Liver (tissue), 9 donors: ENCODE data around the gene APBA1. TPM values are rescaled to one million over a fixed set of nuclear protein-coding genes. Genes with fewer than 3 reads are reported as not detected.

Experiments
- DNase-seq: peaks from one replicate; pipeline ENCODE4 v3.0.0-alpha.2; 2017; ENCODE audit warnings: low spot score
- H3K27ac ChIP-seq, 2 donors: one replicate each; pipeline ENCODE4 v1.7.0; 2013; ENCODE audit warnings: inconsistent platforms in 2 of 2, low read length in 2 of 2, control low read depth in 1 of 2, low read depth in 1 of 2, mild to moderate bottlenecking in 1 of 2
- H3K27me3 ChIP-seq, 4 donors: one replicate each; pipeline versions ENCODE4 v1.6.1 to v1.7.0; 2013; ENCODE audit warnings: low read length in 3 of 4, inconsistent platforms in 1 of 4, mild to moderate bottlenecking in 1 of 4, moderate library complexity in 1 of 4; ENCODE audit not compliant: control insufficient read depth in 4 of 4, insufficient read depth in 4 of 4
- H3K36me3 ChIP-seq, 4 donors: one replicate each; pipeline versions ENCODE4 v1.6.1 to v1.7.0; 2013; ENCODE audit warnings: low read length in 3 of 4, mild to moderate bottlenecking in 3 of 4, low read depth in 1 of 4, moderate library complexity in 1 of 4; ENCODE audit not compliant: control insufficient read depth in 4 of 4, insufficient read depth in 3 of 4
- H3K4me1 ChIP-seq, 4 donors: one replicate each; pipeline versions ENCODE4 v1.6.1 to v1.7.0; 2013; ENCODE audit warnings: low read length in 3 of 4, mild to moderate bottlenecking in 3 of 4, moderate library complexity in 1 of 4; ENCODE audit not compliant: control insufficient read depth in 4 of 4, insufficient read depth in 4 of 4
- H3K4me3 ChIP-seq, 3 donors: one replicate each; pipeline versions ENCODE4 v1.6.1 to v1.7.0; 2013; ENCODE audit warnings: low read length in 3 of 3, control low read depth in 1 of 3, low read depth in 1 of 3, mild to moderate bottlenecking in 1 of 3
- H3K9ac ChIP-seq, 2 donors: one replicate each; pipeline ENCODE4 v1.7.0; 2013; ENCODE audit warnings: low read length in 2 of 2, mild to moderate bottlenecking in 2 of 2, moderate library complexity in 2 of 2, control low read depth in 1 of 2, low read depth in 1 of 2
- H3K9me3 ChIP-seq, 4 donors: one replicate each; pipeline versions ENCODE4 v1.6.1 to v1.7.0; 2013; ENCODE audit warnings: low read length in 3 of 4; ENCODE audit not compliant: control insufficient read depth in 4 of 4
- EGR1 ChIP-seq, 2 donors: IDR thresholded peaks; 2 replicates each; pipeline ENCODE4 v1.6.1; 2016 to 2018; ENCODE audit warnings: antibody characterized with exemption in 2 of 2, low read depth in 2 of 2
- FOXA2 ChIP-seq: IDR thresholded peaks from 2 replicates; pipeline ENCODE4 v1.6.1; 2016; ENCODE audit warnings: antibody characterized with exemption
- RXRA ChIP-seq, 2 donors: IDR thresholded peaks; 2 replicates each; pipeline ENCODE4 v1.6.1; 2017 to 2018; ENCODE audit warnings: antibody characterized with exemption in 2 of 2, mild to moderate bottlenecking in 1 of 2
- WGBS: extraction: QIAGEN DNeasy Blood & Tissue Kit; methylation state at CpG from one replicate; pipeline ENCODE4 v1.1.7; 2013; 5-methylcytosine and 5-hydroxymethylcytosine counted together
- polyA plus RNA-seq, 2 donors: library from polyadenylated mRNA; stranded (reverse) in 1 of 2; unstranded in 1 of 2; fragments of 200-250 nt in 1 of 2; fragments of >200 nt in 1 of 2; fragmentation: Nextera tagmentation in 1 of 2; extraction: Ambion mirVana in 1 of 2; gene quantifications; one replicate each; pipeline versions ENCODE4 v1.2.1 to v1.2.3, GENCODE V29; 2013 to 2015
- total RNA-seq, 2 donors: library from RNA; depleted of rRNA; stranded (reverse); fragments of >200 nt; gene quantifications; one replicate each; pipeline ENCODE4 v1.2.3, GENCODE V29; 2014
- TF ChIP-seq, protein P1 (sequence below): IDR thresholded peaks from 2 replicates; pipeline ENCODE4 v1.6.1; 2016; ENCODE audit warnings: antibody characterized with exemption
- TF ChIP-seq, protein P2 (sequence below): IDR thresholded peaks from 2 replicates; pipeline ENCODE4 v1.6.1; 2016; ENCODE audit warnings: antibody characterized with exemption, mild to moderate bottlenecking
- donor health status: healthy.
- donor health status: healthy.
- donor health status: healthy.
- donor health status: healthy.
- donor health status: healthy.

APBA1 gene
- total and polyA plus RNA-seq, 4 donors: 2.8 to 19.0 (median 6.1) TPM

DNA sequence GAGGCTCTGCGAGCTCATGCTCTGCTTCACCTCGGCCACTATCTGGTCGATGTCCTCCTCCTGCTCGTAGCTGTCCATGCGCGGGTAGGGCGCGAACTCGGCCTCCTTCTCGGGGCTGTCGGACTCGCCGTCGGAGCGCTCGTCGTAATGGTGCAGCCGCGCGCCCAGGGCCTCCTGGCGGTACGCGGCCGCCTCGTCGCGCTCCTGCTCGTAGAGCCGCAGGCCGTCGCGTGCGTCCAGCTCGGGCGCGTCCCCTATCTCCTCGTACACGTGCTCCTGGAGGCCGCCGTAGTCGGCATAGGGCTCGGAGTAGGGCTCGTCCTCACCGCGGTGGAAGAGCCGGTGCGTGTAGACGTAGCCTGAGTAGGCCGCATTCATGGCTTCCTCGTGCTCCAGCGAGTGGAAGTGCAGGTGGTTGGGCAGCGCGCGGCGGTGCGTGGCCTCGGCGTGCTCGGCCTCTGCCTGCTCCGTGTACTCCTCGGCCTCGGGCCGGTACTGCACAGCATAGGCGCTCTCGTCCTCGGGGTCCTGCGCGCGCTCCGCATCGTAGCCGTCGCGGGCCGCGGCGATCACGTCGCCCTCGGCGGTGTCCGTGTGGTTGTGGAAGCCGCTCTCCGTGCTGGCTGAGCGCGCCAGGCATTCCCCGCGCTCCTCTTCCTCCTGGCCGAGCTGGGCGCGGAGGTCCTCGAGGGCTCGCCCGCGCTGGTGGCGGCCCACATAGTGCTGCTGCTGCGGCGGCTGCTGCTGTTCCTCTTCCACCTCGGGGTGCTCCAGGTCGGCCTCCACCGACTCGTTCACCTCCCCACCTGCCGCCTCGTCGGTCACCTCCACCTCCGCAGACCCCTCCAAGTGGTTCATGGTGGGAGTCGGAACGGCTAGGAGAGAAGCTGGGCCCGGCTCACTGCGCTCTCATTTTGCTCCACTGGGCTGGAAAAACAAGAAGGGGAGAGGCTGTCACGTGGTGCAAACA is 155.5 kb downstream of the APBA1 start:
- TF ChIP-seq, protein P1, sequence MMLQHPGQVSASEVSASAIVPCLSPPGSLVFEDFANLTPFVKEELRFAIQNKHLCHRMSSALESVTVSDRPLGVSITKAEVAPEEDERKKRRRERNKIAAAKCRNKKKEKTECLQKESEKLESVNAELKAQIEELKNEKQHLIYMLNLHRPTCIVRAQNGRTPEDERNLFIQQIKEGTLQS: no peak
- WGBS: 94% methylated on average over 111 of the region's 111 CpGs
- DNase-seq: no peak
- H3K36me3 ChIP-seq: peaks cover 3 to 7% (median 6%) of the 10 kb centered on the region in 4 donors
- H3K27me3 ChIP-seq: no peaks in the 10 kb centered on the region
- no peaks in the 10 kb centered on the region for H3K9me3 ChIP-seq
- H3K27ac ChIP-seq: no peak overlapping the region
- H3K4me1 ChIP-seq: peaks cover 0 to 36% (median 25%) of the 10 kb centered on the region in 4 donors
- no peak overlapping the region for H3K9ac ChIP-seq
- H3K4me3 ChIP-seq: no peak overlapping the region

DNA sequence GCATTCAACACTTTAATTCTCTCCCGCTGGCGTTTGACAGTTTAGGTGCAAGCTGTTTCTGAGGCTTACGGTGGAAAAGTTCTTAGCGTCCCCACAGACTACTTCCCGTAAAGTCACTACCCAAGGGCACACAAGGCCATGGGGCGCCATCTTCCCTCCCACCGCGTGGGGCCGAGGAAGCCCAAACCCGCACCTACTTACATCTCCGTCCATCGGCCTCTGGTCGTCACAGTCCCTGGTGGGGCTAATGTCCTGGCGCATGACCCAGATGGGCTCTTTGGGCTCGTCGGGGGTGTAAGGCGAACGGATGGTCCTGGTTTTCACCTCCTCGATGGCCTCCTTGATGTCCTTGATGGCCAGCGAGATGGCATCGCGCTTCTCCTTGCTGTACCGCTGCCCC is 156.4 kb downstream of the APBA1 start:
- Histone ChIP-seq H3K9ac (no peak overlapping the region), H3K27ac (no peak overlapping the region), H3K36me3 (peaks cover 3 to 7% (median 6%) of the 10 kb centered on the region in 4 donors), H3K27me3 (no peaks in the 10 kb centered on the region), H3K4me3 (no peak overlapping the region), H3K4me1 (peaks cover 0 to 28% (median 21%) of the 10 kb centered on the region in 4 donors), H3K9me3 (no peaks in the 10 kb centered on the region)
- 98% methylated on average over 23 of the region's 23 CpGs for WGBS
- no peak for TF ChIP-seq FOXA2
- TF ChIP-seq, protein P1: no peak
- TF ChIP-seq RXRA (IDR thresholded peaks at IDR 0.05): no peak
- no peak for DNase-seq

DNA sequence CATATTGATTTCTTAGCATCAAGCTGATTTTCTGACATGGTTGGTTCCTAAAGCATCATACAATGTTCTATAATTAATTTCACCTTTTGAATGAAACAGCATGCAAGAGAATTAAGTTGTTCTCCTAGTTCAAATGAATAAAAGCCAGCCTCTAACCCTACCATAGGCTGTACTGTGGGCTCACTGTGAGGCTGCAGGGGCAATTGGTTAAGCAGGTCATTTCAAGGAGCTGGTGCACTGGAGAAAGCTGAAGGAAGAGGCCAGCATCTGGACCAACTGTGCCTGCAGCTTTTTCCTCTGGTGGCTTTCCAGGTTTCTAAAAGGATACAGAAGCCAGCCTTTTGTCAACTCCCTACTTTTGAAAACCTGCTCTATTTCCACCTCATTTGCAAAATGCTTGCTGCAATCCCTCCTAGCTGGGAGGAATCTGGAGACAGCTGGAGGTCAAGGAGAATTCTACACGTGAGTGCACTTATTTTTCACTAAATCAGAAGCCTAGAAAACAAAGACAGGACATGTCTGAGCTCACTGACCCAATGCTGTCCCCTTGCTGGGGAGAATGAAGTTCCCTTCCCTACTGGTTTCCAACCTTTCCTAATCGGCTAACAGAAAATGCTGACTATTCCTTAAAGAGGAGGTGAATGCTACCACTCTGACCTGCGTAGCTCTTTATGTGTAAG is 158.9 kb downstream of the APBA1 start:
- WGBS: 76% methylated on average over 3 of the region's 3 CpGs
- no peak overlapping the region for H3K27ac ChIP-seq
- no peak for DNase-seq

DNA sequence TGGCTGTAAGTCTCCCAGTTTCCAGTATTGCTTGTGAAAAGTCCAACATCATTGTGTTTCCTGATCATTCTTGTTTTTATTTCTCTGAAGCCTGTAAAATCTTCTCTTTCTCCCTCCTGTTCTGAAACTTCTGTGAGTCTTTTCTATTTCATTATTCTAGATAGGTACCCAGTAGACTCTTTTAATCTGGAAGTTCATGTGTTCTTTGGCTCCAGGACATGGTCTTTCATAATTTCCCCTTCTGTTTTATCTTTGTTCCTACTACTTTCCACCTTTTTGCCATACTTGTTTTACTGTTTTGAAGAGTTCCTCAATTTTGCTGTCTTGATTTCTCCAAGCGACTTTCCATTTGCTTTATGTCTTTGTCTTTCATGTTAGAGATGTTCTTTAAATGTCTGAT is 168.1 kb downstream of the APBA1 start:
- no peaks in the 10 kb centered on the region for H3K27me3 ChIP-seq
- H3K4me1 ChIP-seq: peaks cover 0 to 7% (median 3%) of the 10 kb centered on the region in 4 donors
- no peak for DNase-seq
- no peaks in the 10 kb centered on the region for H3K36me3 ChIP-seq
- H3K9ac ChIP-seq: no peak overlapping the region
- 91% methylated on average over 1 of the region's 1 CpG for WGBS
- TF ChIP-seq, protein P2, sequence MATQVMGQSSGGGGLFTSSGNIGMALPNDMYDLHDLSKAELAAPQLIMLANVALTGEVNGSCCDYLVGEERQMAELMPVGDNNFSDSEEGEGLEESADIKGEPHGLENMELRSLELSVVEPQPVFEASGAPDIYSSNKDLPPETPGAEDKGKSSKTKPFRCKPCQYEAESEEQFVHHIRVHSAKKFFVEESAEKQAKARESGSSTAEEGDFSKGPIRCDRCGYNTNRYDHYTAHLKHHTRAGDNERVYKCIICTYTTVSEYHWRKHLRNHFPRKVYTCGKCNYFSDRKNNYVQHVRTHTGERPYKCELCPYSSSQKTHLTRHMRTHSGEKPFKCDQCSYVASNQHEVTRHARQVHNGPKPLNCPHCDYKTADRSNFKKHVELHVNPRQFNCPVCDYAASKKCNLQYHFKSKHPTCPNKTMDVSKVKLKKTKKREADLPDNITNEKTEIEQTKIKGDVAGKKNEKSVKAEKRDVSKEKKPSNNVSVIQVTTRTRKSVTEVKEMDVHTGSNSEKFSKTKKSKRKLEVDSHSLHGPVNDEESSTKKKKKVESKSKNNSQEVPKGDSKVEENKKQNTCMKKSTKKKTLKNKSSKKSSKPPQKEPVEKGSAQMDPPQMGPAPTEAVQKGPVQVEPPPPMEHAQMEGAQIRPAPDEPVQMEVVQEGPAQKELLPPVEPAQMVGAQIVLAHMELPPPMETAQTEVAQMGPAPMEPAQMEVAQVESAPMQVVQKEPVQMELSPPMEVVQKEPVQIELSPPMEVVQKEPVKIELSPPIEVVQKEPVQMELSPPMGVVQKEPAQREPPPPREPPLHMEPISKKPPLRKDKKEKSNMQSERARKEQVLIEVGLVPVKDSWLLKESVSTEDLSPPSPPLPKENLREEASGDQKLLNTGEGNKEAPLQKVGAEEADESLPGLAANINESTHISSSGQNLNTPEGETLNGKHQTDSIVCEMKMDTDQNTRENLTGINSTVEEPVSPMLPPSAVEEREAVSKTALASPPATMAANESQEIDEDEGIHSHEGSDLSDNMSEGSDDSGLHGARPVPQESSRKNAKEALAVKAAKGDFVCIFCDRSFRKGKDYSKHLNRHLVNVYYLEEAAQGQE: no peak
- H3K4me3 ChIP-seq: no peak overlapping the region
- no peak overlapping the region for H3K27ac ChIP-seq
- H3K9me3 ChIP-seq: no peaks in the 10 kb centered on the region

More for the DNA sequence above, 158.9 kb downstream of the APBA1 start:
- peaks cover 0 to 11% (median 7%) of the 10 kb centered on the region in 4 donors for H3K4me1 ChIP-seq
- peaks cover 3 to 7% (median 6%) of the 10 kb centered on the region in 4 donors for H3K36me3 ChIP-seq
- H3K27me3 ChIP-seq: no peaks in the 10 kb centered on the region
- no peak overlapping the region for H3K9ac ChIP-seq
- TF ChIP-seq EGR1 (IDR thresholded peaks at IDR 0.05; ENCODE audit: low read depth in 2 of 2): no peak
- H3K4me3 ChIP-seq: no peak overlapping the region
- no peaks in the 10 kb centered on the region for H3K9me3 ChIP-seq
